Stimulated activated CD8-positive, alpha-beta memory T cell treated with anti-CD3 and anti-CD28 coated beads, Interleukin-15, amount 100 ng/mL, for 4 hours (primary cell): ENCODE measurements around the gene GTF2F1.
A peak's percentile ranks its signal among the peaks of the same experiment; 100 is the strongest.
"Not testable (repeated sequence)": the region's sequence is repeated elsewhere in the genome, so short reads cannot be mapped to it uniquely, and the experiment has no call there.

Experiments used
- DNase-seq, 2 donors: peaks; one replicate each; pipeline ENCODE4 v3.0.0-alpha.2; 2020; ENCODE audit warnings: low read depth in 2 of 2

GTF2F1 gene

GRCh38 chr19:6384381-6384780, 8.6 kb downstream of the GTF2F1 start:
- no peak for DNase-seq

DNA sequence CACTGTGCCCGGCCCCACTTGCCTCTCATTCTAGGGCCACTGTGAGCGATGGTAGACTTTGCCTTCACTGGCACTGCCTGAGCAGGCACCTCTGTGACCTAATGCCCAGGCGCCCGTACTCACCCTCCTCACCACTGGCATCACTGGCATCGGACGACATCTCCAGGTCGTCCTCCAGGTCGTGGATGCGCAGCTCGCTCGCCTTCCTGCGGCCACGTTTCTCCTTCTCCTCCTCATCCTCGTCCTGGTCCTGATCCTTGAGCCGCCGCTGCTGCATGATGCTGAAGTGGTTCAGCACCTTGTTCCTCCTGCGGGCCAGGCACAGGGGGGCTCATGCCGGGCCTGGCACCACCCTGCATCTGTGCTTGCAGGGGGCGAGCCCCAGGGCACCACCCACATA, 9.8 kb downstream of the GTF2F1 start:
- DNase-seq = no peak

DNA sequence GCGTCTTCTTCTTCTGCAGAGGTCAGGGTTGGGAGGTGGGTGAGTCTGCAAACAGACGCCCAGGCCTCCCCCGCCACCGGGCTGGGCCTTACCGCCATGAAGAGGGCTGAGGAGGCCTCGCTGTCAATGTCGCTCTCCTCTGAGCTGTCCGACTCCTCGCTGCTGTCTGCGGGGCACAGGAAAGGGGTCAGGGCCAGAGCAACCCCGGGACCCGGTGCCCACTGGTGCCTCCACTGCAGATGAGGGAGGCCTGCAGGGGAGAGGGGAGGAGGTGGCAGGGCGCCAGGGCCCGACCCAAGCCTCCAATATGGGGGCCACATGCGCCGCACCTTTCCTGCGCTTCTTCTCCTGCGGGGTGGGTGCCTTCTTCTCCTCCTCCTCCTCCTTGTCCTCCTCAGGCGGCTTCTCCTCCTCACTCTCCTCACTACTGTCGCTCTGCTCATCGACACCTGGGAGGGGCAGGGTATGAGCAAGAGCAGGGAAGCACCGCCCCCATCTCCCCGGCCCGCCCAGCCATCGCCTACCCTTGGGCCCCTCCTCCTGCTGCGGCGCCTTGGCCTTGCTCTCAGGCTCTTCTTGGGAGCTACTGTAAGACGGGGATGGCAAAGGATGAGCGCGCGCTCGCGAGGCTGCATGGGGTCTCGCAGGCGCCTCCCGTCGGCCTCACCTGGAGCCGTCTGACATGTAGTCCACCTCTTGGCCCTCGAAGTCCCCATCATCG, 11.8 kb downstream of the GTF2F1 start:
- no peak for DNase-seq

DNA sequence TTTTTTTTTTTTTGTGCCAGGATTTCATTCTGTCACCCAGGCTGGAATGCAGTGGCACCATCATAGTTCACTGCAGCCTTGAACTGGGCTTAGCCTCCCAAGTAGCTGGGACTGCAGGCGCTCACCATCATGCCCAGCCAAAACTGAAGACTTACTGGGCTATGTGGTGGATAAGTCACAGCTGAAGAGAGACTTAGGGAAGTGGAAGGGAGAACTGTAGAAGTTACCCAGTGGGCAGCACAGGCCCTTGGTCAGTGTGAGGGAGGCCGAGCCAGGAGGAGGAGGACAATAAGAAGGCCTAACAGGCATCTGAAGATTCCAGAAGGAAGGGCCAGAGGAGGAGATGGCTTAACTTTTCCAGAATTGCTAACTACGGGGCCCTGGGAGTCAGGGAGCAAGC, 13.2 kb downstream of the GTF2F1 start:
- no peak for DNase-seq

- DNase-seq = no peak
Observed at GRCh38 chr19:6378486-6378885, 14.5 kb downstream of the GTF2F1 start.

- DNase-seq = no peak
Observed at GRCh38 chr19:6378041-6378440, 14.9 kb downstream of the GTF2F1 start.

- no peak for DNase-seq
Observed at GRCh38 chr19:6376512-6377190, 16.3 kb downstream of the GTF2F1 start.

GRCh38 chr19:6375411-6376010, 17.5 kb downstream of the GTF2F1 start, which contains the start of gene PSPN:
Gene PSPN, minus strand, starts transcription at chr19:6375933. Its CDS starts 84 bp downstream, at chr19:6375849.
- DNase-seq = no peak

- DNase-seq = no peak
Observed at GRCh38 chr19:6374711-6375410, 18.1 kb downstream of the GTF2F1 start.

- DNase-seq = no peak
Observed at GRCh38 chr19:6374161-6374709, 18.7 kb downstream of the GTF2F1 start.

GRCh38 chr19:6373813-6374108, 19.2 kb downstream of the GTF2F1 start:
- DNase-seq = no peak

DNA sequence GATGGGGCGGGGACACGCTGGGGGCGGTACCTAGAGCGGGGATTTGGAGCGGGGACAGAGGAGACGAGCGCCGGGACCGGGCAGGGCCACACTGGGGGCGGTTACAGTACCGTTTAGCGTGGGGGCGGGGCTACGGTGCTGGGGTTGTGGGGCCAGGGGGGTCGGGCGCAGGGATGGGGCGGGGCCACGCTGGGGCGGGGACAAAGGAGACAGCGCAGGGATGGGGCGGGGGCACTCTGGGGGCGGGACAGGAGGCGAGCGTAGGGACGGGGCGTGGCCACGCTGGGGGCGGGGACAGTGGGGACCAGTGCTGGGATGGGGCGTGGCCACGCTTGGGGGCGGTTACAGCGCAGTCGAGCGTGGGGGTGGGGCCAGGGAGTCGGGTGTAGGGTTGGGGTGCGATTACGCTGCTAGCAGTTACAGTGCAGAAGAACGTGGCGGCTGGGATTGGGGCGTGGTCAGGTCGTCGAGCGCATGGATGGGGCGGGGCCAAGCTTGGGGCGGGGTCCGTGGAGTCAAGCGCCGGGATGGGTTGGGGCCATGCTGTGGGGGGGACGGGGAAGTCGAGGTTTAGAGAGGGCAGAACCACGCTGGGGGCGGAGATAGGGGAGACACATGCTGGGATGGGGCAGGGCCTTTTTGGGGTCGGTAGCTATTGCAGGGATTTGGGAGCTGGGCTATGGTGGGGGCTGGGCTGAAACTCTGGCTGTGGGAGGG, 19.7 kb downstream of the GTF2F1 start:
- DNase-seq = peak; percentile 95 to 97

- DNase-seq = peak; percentile 85 to 96
Observed at GRCh38 chr19:6372594-6373095, 20.3 kb downstream of the GTF2F1 start, which contains the start of gene ALKBH7. Gene ALKBH7, plus strand, starts transcription at chr19:6372794. Its CDS starts 27 bp downstream, at chr19:6372821.

GRCh38 chr19:6364353-6364752, 28.6 kb downstream of the GTF2F1 start:
- no peak for DNase-seq

DNA sequence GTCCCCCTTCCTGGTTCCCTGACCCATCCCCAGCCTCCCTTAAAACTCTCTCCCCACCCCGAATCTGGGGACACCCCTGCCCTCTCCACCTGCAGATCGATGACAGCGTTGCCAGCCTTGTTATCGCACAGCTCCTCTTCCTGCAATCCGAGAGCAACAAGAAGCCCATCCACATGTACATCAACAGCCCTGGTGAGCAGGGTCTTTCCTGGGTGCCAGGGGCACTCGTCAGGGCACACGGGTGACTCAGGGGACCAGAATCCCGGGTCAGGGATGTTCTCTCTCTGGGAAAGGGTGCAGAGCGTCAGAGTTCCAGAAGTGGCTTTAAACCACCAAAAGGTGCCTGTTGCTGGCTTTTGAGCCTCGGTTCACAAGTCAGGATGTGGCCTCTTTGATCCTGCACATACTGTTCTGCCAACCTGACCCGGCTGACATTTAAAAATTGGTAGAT, 30.6 kb downstream of the GTF2F1 start:
- DNase-seq = no peak

- DNase-seq = no peak
Observed at GRCh38 chr19:6362027-6362350, 31.0 kb downstream of the GTF2F1 start.

DNA sequence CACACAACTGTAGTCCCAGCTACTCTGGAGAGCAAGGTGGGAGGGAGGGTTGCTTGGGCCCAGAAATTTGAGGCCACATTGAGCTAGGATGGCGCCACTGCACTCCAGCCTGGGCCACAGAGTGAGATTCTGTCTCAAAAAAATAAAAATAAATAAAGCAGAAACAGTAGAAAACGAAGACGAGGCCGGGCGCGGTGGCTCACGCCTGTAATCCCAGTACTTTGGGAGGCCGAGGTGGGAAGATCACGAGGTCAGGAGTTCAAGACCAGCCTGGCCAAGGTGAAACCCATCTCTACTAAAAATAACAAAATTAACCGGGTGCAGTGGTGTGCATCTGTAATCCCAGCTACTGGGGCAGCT, 32.1 kb downstream of the GTF2F1 start:
- DNase-seq = not testable (repeated sequence)

GRCh38 chr19:6360445-6360844, 32.5 kb downstream of the GTF2F1 start:
- DNase-seq = not testable (repeated sequence)

- DNase-seq = no peak
Observed at GRCh38 chr19:6359568-6360341, 33.2 kb downstream of the GTF2F1 start.

GRCh38 chr19:6358003-6358402, 35.0 kb downstream of the GTF2F1 start:
- DNase-seq = no peak

GRCh38 chr19:6357174-6357573, 35.8 kb downstream of the GTF2F1 start:
- DNase-seq = no peak
